CMK (cell line): ENCODE measurements around the gene RHOU.
"Not testable (repeated sequence)": the region's sequence is repeated elsewhere in the genome, so short reads cannot be mapped to it uniquely, and the experiment has no call there.

Experiments used
- DNase-seq: peaks from one replicate; pipeline ENCODE4 v3.0.0-alpha.2; 2010; ENCODE audit warnings: low read depth

The RHOU gene

DNA sequence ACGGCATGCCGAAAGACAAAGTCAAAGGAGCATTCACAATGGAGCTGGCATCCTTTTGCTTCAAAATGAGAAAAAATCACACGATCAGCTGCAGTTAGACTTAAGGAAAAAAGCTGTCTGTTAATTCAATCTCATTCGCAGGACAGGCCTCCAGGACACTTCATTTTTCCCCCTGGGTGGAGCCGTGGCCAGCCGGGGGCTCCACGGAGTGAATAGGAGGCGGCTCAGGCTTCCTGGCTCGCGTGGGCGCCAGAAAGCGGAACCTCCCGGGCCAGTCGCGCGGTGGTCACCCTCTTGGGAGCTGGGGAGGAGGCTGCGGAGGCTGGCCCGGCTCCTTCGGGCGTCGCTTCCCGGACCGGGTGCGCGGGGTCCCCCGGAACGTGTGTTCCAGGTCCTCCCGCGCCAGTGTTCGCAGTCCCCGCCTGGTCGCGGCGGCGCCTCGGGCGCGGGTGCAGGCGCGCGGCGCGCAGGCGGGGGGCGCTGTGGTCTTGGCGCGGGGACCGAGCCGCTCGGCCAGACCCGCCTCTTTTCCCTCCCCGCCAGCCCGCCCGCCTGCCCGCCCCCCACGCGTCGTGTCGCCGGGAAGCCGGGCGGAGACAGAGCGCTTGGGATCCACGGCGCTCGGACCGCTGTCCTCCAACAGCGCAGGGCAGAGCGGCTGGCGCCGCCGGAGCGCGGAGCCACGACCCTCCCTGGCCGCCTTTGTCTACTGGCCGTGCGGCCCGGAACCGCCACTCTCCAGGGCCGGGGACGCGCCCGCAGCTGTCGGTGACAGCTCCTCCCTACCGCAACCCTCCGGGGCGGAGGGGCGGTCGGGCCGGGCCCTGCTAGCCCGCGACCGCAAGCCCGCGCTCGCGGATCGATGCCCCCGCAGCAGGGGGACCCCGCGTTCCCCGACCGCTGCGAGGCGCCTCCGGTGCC is at the start of gene RHOU:
Gene RHOU (plus strand): TSS at position 599 of the 921 bp plus-strand sequence. CDS start 264 bp downstream, at position 863.
- peak; percentile 26 for DNase-seq

DNA sequence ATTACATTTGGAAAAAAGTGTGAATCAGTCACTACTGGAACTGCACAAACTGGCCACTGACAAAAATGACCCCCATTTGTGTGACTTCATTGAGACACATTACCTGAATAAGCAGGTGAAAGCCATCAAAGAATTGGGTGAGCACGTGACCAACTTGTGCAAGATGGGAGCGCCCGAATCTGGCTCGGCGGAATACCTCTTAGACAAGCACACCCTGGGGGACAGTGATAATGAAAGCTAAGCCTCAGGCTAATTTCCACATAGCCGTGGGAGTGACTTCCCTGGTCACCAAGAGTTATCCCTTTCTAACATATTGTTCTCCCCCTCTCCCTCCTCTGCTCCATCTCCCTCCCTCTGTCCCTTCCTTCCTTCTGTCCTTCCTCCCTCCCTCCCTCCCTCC is 47.7 kb upstream of the RHOU start:
- DNase-seq, result no peak

DNA sequence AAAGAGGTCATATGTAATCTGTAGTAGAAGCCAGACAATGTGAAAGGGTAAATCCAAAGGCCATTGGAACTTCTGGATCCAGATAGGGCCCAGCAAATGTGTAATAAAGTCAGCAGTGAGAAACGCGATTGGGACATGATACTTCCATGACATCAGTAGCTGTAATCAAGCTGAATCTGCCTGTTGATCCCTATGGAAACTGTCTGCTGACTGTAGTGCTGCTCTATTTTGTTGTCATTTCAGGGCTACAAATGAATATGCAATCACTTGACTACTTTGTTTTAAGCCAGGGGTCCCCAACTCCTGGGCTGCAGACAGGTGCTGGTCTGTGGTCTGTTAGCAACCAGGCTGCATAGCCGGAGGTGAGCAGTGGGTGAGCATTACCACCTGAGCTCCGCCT is 46.0 kb upstream of the RHOU start:
- DNase-seq, result no peak

DNA sequence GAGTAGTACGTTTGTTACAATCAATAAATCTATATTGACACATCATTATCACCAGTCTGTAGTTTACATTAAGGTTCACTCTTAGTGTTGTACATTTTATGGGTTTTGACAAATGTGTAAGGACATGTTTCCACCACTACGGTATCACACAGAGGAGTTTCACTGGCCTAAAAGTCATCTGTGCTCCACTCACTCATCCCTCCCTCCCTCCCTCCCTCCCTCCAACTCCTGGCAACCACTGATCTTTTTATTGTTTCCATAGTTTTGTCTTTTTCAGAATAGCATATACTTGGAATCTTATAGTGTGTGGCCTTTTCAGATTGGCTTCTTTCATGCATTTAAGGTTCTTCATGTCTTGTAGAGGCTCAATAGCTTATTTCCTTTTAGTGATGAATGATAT is 44.1 kb upstream of the RHOU start:
- DNase-seq, result no peak

DNA sequence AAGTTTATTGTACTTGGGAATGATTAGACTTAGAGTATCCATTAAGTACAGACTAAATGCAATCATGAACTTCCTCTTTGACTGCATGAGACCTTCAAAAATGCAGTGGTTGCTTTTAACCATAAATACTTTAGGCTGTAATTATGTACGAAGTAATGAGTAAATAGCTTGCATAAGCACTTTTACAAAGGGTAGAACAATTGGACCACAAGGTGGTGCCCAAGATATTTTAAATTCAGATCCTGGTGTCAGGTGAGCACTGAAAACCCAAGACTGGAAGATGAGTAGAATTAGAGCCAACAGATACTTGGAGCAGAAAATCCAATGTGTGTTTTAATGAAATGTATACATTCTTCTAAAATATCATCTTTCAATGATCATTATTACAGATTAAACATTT is 43.4 kb upstream of the RHOU start:
- no peak for DNase-seq

DNA sequence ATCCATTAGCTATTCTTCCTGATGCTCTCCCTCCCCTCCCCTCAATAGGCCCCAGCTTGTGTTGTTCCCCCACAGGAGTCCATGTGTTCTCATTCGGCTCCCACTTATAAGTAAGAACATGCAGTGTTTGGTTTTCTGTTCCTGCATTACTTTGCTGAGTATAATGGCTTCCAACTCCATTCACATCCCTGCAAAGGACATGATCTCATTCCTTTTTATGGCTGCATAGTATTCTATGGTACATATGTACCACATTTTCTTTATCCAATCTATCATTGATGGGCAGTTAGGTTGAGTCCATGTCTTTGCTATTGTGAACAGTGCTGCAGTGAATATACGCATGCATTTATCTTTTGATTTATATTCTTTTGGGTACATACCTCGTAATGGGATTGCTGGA is 40.8 kb upstream of the RHOU start:
- DNase-seq, result not testable (repeated sequence)

DNA sequence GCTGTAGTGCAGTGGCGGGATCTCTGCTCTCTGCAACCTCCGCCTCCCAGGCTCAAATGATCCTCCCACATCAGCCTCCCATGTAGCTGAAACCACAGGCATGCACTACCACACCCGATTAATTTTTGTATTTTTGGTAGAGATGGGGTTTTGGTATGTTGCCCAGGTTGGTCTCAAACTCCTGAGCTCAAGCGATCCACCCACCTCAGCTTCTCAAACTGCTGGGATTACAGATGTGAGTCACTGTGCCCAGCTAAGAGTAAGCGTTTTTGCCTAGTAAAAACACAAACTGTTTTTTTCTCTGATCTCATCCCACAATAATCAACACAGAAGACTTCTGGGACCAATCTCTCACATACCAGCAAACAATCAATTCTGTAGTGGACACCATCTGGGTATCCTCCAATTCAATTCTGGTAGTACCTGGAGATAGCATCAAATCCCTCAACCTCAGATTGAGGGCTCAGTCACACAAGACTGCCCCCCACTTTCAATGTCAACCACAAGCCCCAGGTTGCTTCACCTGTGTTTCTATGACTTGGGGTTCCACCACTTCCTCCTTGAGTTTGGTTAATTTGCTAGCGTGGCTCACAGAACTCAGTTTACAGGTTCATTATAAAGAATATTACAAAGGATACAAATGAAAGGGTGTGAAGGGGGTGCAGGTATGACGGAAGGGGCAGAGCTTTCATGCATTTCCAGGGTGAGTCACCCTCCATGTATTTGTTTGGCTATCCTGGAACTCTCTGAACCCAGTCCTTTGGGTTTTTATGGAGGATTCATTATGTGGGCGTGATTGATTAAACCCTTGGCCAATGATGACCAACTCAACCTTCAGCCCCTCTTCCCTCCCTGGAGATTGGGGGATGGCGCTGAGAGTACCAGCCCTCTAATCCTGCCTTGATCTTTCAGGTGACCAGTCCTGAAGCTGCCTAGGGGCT is 40.0 kb upstream of the RHOU start:
- DNase-seq, result no peak

DNA sequence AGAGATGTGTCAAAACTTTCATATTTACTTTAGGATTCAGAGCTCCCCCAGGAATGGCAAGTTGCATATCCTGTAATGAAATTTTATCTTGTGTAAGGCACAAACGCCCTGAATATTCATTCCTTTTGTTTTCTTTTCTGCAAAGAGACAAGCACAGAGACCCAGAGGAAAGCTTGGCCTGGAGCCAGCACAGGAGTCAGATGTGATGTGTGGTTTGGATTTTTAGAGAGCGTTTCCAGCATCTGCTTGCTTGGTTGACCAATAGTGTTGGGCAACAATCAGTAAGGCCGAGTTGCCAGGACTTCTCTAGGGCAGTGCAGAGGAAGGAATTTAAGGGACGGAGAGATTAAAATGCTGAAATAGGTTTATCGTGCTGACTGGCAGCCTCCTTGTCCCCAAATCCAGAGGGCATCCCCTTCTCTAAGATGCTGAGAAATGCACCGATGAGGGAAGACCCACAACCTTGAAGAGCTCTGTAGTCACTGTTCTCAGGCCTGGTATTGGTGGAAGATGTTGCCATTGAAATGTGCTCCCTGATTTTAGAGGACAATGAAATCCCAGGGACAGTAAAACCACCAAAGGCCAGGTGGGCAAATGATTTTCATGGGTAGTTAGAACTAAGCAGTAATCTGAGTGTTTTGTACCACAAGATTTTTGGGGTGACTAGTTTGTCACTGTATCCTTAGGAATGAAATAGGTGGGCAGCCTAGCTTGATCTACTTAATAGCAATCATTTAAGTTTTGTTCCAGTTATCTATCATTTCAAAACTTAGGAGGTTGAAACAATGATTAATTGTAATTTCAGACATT is 37.9 kb upstream of the RHOU start:
- DNase-seq, result no peak

DNA sequence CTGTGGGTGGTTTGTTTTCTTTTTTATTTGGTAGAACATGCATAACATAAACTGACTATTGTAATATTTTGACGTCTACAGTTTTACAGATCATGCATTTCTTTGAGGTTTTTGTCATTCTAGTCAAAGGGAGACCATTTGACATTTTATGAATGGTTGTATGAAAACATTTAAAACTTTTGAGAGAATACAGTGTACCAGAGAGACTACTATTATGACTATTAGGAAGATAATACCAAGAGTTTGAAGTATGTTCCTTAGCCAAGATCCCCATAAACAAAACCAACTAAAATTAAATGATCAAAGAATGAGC is 37.3 kb upstream of the RHOU start:
- DNase-seq, result no peak

DNA sequence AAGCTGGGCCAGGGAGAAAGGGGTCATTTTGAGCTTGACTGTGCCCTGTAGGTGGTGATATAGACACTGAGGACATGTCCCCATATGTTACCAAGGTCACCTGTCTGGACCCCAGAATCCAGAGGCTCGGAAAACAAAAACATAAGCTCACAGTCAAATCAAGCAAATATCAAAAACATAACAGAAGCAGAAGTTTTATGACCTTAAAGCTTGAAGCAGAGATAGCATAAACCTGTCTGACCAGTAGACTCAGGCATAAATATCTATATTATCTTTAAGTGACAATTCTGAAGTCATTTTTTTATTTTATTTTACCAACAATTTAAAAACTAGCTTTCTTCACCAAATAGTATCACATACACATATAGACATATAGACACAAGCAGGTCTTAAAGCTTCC is 32.8 kb upstream of the RHOU start:
- DNase-seq, result no peak

DNA sequence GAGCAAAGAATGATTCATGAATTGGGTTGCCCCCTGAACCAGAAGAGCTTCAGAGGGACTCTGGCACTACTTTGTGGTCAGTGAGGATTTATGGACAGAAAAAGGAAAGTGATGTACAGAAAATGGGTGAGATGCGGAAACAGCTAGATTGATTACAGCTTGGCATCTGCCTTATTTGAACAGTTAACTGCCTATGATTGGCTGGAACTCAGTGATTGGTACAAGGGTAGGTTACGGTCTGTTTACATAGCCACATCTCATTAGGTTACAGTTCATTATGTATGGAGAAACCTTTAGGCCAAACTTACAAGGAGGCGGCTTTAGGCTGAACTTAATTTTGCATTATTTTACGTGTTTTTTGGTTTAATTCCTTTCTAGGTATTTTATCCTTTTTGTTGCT is 29.0 kb upstream of the RHOU start:
- DNase-seq, result no peak

DNA sequence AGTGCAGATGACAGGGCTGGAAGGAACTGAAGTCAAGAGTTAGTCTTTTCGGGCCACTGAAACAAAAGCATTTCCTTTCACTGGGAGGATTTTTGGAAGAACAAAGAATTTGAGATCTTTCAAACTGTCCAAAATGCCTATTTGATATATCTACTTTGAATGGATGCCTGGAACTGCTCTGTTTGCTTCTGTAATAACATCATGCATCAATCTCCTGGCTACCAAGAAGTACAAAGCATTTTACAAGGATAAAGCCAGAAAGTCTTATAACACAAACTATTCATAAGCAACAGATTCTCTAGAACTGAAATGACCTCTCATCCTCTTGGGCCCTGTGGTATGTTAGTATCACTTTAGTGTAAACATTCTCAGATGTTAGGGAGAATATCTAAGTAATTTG is 18.2 kb upstream of the RHOU start:
- no peak for DNase-seq

DNA sequence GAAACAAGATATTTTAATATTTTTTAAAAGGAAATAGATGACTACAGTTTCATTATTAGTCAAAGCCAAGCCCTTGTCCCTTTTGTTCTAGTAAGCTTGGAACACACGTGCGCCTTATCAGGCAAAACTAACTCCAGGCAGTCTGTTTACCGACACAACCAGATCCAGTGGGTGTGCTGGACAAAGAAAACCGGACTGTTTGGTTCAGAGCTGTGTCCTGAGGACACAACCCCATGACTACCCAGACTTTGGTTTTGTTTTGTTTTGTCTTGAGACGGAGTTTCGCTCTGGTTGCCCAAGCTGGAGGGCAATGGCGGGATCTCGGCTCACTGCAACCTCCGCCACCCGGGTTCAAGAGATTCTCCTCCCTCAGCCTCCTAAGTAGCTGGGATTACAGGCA is 13.9 kb upstream of the RHOU start:
- DNase-seq, result no peak

DNA sequence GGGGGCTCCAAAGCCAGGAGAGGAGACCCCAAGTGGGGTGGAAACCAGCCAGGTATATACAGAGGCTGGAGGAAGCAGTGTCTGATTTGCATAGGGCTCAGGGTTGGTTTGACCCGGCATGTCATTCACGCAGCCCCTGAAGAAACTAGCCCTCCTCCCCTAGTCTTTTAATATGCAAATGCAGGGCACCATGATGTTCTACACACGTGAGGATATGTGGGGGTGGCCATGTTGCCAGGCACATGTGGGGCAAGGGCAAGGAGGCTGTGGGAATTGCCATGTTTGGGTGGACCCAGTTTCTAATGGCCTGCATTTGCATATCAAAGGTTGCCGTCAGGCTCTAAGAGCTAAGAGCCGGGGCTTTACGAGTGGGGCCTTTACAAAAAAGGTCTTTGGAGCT is 12.0 kb upstream of the RHOU start:
- DNase-seq, result no peak

DNA sequence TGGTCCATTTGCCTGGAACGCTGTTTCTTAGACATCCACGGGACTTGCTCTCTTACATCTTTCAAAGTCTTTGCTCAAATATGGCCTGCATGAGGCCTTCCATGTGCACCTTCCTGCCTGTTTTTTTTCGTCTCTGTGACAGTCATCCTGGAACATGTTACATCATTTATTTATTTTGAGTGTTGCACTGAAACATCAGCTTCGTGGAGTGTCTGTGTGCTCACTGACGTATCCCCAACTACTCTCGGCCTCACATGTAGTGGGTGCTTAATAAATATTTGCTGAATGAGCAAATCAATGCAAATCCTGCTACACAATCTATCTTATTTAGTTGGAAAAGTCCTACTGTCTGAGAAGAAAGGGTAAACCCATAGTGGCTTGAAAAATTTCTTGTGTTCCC is 11.4 kb upstream of the RHOU start:
- no peak for DNase-seq

DNA sequence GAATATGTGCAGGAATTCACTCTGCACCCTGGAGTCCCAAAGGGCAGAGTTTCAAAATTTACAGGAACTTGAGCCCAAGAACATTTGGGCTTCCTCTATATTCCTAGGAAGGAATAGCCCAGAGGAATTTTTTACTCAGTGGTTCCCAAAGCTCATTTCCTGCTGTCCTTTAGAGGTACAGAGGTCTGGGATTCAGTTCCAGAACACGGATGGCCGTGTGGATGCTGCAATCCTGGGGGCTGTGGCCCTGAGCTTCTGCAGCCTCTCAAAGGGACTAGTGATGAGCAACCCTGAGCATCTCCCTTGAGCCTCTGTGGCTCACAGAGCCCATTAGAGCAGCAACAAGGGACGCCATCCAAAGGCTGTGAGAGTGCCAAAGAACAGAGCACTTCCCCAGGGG is 10.1 kb upstream of the RHOU start:
- DNase-seq, result no peak

DNA sequence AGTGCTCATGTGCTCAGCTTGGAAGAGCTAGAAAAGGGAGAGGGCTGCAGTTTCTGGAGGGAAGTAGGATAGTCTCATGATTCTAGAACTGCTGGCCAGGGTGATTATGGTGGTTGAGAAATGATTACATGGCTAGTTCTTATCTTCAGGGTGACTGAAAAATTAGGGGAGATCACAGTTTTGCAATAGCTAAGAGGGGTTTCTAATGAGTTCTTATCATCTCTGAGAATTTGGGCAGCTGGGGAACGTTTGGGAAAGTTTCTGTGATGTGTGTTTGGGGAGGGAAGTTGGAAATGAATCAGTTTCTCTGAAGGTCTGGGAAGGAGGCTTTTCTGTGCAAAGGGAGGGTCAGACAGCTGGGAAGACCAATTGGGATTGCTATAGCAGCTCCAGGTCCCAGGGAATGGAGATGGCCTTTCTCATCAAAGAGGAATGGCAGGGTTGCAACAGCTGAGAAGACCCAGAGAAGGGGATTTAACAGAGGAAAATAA is 7.6 kb upstream of the RHOU start:
- no peak for DNase-seq

DNA sequence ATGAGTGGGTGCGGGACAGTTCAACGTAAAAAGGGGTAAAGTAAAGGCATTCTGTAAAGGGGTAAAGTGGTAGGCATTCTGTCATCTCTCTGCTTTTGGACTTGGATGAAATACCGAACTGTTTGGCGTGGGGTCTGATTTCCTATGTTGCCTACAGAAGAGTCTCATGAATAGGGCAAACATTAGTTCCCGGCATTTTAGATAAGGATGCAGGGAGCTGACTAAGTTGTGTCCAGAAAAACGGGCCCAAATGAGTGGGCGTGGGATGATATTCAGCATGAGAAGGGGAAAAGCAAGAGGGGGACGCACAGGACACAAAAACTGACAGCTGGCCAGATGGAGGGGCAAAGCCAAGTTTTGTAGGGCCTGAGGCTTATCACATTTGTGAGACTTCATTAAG is 2.9 kb upstream of the RHOU start:
- no peak for DNase-seq

DNA sequence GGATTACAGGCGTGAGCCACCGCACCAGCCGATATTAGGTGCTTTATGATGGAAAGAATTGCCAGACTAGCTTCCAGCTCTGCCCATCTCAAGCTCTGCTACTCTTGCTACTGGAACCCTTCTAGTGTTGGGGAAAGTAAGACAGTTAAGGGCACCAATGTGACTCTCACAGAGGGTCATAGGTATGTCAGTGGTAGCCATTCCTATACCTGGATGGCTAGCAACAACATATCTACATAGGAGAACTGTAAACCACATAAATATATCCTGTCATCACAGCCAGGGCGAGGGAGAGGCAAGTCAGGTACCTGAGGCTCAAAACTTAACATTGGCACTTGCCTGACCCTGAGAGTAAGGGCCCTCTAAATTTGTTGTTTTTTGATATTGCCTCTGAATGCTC is 1.7 kb upstream of the RHOU start:
- no peak for DNase-seq

DNA sequence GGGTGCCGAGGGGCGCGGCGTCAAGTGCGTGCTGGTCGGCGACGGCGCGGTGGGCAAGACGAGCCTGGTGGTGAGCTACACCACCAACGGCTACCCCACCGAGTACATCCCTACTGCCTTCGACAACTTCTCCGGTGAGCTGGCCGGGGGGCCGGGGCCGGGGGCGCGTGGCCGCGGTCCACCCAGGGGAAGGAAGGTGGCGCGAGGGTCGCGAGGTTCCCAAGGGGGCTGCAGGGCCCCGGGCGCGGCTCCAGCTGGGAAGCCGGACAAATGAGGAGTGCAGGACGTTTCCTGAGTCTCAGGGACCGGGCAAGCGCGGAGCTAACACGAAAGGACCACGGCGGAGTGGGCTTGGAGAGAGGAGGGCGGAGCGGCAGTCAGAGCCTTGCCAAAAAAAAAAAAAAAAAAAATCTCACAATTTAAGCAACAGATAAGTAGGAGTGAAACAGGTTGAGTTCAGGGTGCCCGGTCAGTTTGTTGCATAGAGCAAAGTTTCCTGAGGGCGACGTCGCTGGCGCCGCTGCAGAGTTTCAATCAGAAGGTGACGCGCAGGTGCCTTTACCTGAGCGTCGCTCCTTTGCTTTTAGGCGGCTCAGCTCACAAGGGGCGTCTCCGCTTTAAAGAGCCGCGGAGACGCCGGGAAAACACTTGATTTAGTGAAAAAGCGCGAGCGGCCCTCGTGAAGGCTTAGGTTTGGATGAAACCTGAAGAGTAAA is 750 bp downstream of the RHOU start:
- DNase-seq, result no peak

DNA sequence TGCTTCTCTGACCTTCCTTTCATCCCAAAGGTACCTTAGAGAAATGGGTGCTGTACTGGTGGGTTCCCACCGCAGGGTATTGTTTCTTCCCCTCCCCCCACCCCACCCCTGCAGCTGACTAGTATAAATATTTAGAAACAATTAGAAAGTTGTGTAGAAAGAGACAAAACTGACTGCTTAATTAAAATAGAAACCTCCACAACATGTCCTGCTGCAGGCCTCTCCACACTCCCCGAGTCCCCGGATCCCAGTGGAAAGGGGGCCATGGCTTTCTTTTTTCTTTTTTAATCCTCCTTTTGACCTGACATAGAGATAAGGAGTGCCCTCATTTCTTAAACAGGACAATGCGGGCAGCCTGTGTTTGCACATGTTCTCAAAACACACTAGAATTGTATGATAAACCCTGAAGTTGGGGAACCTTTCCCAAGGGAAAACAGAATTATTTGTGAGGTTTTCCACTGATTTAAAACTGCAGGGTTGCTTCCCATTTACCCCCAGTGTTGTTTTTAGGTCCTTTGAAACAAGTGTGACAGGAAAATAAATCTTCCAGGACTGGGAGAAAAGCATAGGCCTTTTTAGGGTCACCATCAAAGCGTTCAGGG is 1.7 kb downstream of the RHOU start:
- DNase-seq, result no peak
